ENCODE measurements around the gene TSSK1B. TPM values are rescaled to one million over a fixed set of nuclear protein-coding genes. Genes with fewer than 3 reads are reported as not detected.
"Not testable (repeated sequence)": the region's sequence is repeated elsewhere in the genome, so short reads cannot be mapped to it uniquely, and the experiment has no call there.

TSSK1B gene
- total RNA-seq (ENCODE audit: low replicate concordance), result 1.4 TPM in 1 of 2 replicates, not detected in the other

DNA sequence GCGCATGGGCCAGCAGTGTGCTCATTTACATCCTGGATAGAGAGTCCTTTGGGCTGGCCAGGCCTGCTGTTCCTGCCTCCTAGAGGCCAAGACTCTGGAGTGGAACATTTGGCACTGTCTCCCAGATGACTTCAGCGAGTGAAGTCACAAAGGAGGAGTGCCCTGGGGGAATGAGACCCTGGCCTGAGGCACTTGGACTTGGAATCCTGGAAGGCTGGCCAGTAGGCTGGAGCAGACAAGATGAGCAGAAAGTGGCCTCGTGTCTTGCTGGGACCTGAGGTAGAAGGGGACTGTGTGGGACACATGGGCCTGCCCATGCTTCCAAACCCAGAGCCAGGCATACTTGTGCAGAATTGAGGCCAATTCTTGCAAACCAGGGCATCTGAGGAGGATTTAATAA, at the start of gene TSSK1B:
TSS of gene TSSK1B (minus strand) at position 101 of the 400 bp plus-strand sequence. CDS start 150 bp downstream, outside the sequence.
- no peak for DNase-seq (ENCODE audit: low read depth)
- TF ChIP-seq, protein P1, sequence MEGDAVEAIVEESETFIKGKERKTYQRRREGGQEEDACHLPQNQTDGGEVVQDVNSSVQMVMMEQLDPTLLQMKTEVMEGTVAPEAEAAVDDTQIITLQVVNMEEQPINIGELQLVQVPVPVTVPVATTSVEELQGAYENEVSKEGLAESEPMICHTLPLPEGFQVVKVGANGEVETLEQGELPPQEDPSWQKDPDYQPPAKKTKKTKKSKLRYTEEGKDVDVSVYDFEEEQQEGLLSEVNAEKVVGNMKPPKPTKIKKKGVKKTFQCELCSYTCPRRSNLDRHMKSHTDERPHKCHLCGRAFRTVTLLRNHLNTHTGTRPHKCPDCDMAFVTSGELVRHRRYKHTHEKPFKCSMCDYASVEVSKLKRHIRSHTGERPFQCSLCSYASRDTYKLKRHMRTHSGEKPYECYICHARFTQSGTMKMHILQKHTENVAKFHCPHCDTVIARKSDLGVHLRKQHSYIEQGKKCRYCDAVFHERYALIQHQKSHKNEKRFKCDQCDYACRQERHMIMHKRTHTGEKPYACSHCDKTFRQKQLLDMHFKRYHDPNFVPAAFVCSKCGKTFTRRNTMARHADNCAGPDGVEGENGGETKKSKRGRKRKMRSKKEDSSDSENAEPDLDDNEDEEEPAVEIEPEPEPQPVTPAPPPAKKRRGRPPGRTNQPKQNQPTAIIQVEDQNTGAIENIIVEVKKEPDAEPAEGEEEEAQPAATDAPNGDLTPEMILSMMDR (IDR thresholded peaks at IDR 0.05; ENCODE audit: insufficient read depth, low read length), result no peak
- H3K4me3 ChIP-seq (ENCODE audit: low read depth, low read length), result no peak within 1 kb of the TSS

- peak; percentile 20 for DNase-seq (ENCODE audit: low read depth)
- TF ChIP-seq, protein P1 (IDR thresholded peaks at IDR 0.05; ENCODE audit: insufficient read depth, low read length), result no peak
Observed at GRCh38 chr5:113480243-113480642, 45.5 kb upstream of the TSSK1B start.

DNA sequence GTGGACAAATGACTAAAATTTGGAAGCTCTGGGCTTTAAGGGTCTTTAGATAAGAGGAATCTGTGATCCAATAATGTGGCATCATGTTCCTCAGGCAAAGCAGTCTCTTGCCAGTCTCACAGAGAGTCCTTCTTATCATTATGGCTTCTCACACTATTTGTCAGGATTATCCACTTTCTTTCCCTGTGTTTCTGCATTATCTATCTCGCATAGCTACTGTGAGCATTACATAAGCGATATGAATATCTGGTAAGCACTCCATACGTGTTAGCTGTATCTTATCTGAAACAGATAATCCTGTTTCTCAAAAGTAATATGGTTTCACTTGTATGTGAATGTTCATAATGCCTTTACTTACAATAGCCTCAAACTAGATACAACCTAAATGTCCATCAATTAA, 43.9 kb upstream of the TSSK1B start:
- TF ChIP-seq, protein P1 (IDR thresholded peaks at IDR 0.05; ENCODE audit: insufficient read depth, low read length), result no peak
- no peak for DNase-seq (ENCODE audit: low read depth)
- no peak overlapping the region for H3K4me3 ChIP-seq (ENCODE audit: low read depth, low read length)

More at GRCh38 chr5:113480243-113480642, 45.5 kb upstream of the TSSK1B start:
- no peak overlapping the region for H3K4me3 ChIP-seq (ENCODE audit: low read depth, low read length)

GRCh38 chr5:113474100-113474728, 39.4 kb upstream of the TSSK1B start:
- no peak for DNase-seq (ENCODE audit: low read depth)
- TF ChIP-seq, protein P1 (IDR thresholded peaks at IDR 0.05; ENCODE audit: insufficient read depth, low read length), result no peak
- H3K4me3 ChIP-seq (ENCODE audit: low read depth, low read length), result no peak overlapping the region

DNA sequence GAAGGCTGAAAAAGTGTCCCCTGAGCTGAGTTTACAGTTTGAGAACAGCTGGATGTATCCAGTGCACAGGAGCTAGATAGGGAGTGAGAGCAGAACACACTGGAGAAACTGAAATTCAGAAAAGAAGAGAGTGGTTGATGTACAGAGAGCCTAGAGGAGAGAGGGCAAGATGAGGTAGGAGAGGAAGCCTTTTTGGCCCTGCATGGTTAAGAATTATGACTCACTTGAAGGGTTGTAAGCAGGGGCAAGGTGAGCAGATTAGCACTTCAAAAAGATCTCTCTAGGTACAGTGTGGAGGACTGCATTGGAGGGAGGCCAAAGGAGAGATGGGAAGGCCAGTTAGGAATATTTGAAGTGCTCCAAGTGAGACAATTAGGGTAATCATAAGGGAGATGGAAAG, 28.2 kb upstream of the TSSK1B start:
- TF ChIP-seq, protein P1 (IDR thresholded peaks at IDR 0.05; ENCODE audit: insufficient read depth, low read length), result no peak
- no peak overlapping the region for H3K4me3 ChIP-seq (ENCODE audit: low read depth, low read length)
- DNase-seq (ENCODE audit: low read depth), result no peak

DNA sequence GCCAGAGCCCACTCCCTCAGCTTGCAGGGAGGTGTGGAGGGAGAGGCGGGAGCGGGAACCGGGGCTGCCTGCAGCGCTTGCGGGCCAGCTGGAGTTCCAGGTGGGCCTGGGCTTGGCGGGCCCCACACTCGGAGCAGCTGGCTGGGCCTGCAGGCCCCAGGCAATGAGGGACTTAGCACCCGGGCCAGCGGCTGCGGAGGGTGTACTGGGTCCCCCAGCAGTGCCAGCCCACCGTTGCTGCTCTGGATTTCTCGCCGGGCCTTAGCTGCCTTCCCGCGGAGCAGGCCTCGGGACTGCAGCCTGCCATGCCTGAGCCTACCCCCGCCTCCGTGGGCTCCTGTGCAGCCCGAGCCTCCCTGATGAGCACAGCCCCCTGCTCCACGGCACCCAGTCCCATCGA, 22.3 kb upstream of the TSSK1B start:
- H3K4me3 ChIP-seq (ENCODE audit: low read depth, low read length); DNase-seq (ENCODE audit: low read depth): not testable (repeated sequence)

DNA sequence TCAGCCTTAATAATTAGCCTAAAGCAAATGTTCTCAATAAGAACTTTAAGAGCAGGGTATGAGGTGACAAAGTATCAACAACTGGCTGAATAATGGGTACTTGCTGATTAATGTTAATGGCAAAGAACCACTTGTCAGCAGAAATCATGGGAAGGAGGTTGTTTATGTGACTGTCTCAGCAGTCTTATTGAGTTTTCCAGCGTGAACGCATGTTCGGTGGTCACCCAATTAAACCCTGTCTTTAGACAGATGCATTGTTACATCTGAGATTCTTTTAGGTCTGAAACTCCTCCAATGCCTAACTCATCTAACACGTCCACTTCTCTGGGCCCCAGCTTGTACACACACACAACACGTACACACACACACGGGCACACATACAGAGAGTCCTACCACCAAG, 18.2 kb upstream of the TSSK1B start:
- H3K4me3 ChIP-seq (ENCODE audit: low read depth, low read length), result no peak overlapping the region
- TF ChIP-seq, protein P1 (IDR thresholded peaks at IDR 0.05; ENCODE audit: insufficient read depth, low read length), result no peak
- no peak for DNase-seq (ENCODE audit: low read depth)
